ENCODE measurements around the gene ZFAND6. TPM values are rescaled to one million over a fixed set of nuclear protein-coding genes. Genes with fewer than 3 reads are reported as not detected.
"Not testable (repeated sequence)": the region's sequence is repeated elsewhere in the genome, so short reads cannot be mapped to it uniquely, and the experiment has no call there.

The ZFAND6 gene
- total RNA-seq, 1 donor from 2014 or later = 86.7 TPM

GRCh38 chr15:80034629-80035028 lies 24.8 kb upstream of the ZFAND6 start:
- H3K4me3 ChIP-seq (ENCODE audit: low read depth, low read length) = no peak overlapping the region
- TF ChIP-seq CTCF (conservative IDR thresholded peaks at IDR 0.05; ENCODE audit: low read depth, low read length) = no peak
- no peak for DNase-seq (ENCODE audit: low read depth)

GRCh38 chr15:80036071-80036470 lies 23.4 kb upstream of the ZFAND6 start:
- H3K4me3 ChIP-seq (ENCODE audit: low read depth, low read length) = no peak overlapping the region
- no peak for TF ChIP-seq CTCF (conservative IDR thresholded peaks at IDR 0.05; ENCODE audit: low read depth, low read length)
- DNase-seq (ENCODE audit: low read depth) = no peak

- no peak for TF ChIP-seq CTCF (conservative IDR thresholded peaks at IDR 0.05; ENCODE audit: low read depth, low read length)
- no peak overlapping the region for H3K4me3 ChIP-seq (ENCODE audit: low read depth, low read length)
- DNase-seq (ENCODE audit: low read depth) = no peak
These were observed 17.8 kb upstream of the ZFAND6 start for GRCh38 chr15:80041494-80042253.

GRCh38 chr15:80042568-80042967 lies 16.9 kb upstream of the ZFAND6 start:
- no peak for DNase-seq (ENCODE audit: low read depth)
- no peak overlapping the region for H3K4me3 ChIP-seq (ENCODE audit: low read depth, low read length)
- no peak for TF ChIP-seq CTCF (conservative IDR thresholded peaks at IDR 0.05; ENCODE audit: low read depth, low read length)

GRCh38 chr15:80045219-80045618 lies 14.3 kb upstream of the ZFAND6 start:
- not testable (repeated sequence) for DNase-seq (ENCODE audit: low read depth); H3K4me3 ChIP-seq (ENCODE audit: low read depth, low read length)

GRCh38 chr15:80049046-80049445 lies 10.4 kb upstream of the ZFAND6 start:
- no peak for TF ChIP-seq CTCF (conservative IDR thresholded peaks at IDR 0.05; ENCODE audit: low read depth, low read length)
- no peak for DNase-seq (ENCODE audit: low read depth)
- no peak overlapping the region for H3K4me3 ChIP-seq (ENCODE audit: low read depth, low read length)

- no peak for TF ChIP-seq CTCF (conservative IDR thresholded peaks at IDR 0.05; ENCODE audit: low read depth, low read length)
- no peak for DNase-seq (ENCODE audit: low read depth)
- H3K4me3 ChIP-seq (ENCODE audit: low read depth, low read length) = no peak overlapping the region
These were observed 6.7 kb upstream of the ZFAND6 start for GRCh38 chr15:80052597-80053304.

All from epithelial cell of proximal tubule (primary cell).